HFF-Myc (cell line): ENCODE results near the gene RIPK4.
"Not testable (repeated sequence)": the region's sequence is repeated elsewhere in the genome, so short reads cannot be mapped to it uniquely, and the experiment has no call there.

Experiments used
- DNase-seq: peaks from one replicate; pipeline ENCODE4 v3.0.0-alpha.2; 2011; ENCODE audit warnings: low read depth; ENCODE audit errors: extremely low read depth
- H3K4me3 ChIP-seq: replicated peaks from 2 replicates; pipeline ENCODE4 v1.5.1; 2011; ENCODE audit warnings: low read depth, mild to moderate bottlenecking, control low read depth, low read length
- CTCF ChIP-seq: IDR thresholded peaks from 2 replicates; pipeline ENCODE4 v1.5.1; 2012; ENCODE audit warnings: mild to moderate bottlenecking, low read depth, low read length, control low read depth; ENCODE audit errors: missing control alignments

Gene RIPK4

GRCh38 chr21:41796476-41797080 is 29.7 kb upstream of the RIPK4 start:
- DNase-seq = no peak
- no peak overlapping the region for H3K4me3 ChIP-seq
- TF ChIP-seq CTCF = no peak

DNA sequence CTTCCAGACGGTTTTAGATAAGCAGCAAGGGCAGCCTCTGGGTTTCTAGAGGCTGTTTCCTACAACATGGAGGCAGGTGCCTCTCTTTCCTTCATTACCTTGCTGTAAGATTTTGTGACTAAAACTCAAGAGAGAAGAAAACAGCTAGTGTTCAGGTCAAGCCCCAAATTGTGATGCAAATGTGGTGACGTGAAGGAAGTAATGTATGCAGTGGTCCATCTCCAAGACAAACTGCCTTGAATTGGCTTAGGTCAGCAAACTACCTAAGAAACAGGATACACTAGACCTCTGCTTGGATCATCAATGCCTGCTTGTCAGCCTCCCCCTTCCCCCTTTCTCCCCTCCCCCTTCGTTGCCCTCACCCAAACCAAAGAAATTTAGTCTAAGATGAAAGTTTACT is 28.9 kb upstream of the RIPK4 start:
- TF ChIP-seq CTCF = no peak
- no peak for DNase-seq

DNA sequence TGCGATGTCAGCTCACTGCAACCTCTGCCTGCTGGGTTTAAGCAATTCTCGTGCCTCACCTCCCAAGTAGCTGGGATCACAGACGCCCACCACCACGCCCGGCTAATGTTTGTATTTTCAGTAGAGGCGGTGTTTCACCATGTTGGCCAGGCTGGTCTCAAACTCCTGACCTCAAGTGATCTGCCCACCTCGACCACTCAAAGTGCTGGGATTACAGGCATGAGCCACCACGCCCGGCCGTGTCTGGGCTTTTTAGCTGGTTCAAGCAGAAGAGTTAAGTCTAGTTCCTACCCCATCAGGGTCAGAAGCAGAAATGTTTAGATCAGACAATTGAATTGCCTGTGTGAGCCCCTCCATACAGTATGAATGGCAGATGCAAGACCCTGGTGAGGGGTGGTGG is 27.7 kb upstream of the RIPK4 start:
- TF ChIP-seq CTCF = no peak
- DNase-seq = no peak
- H3K4me3 ChIP-seq = no peak overlapping the region

More for the DNA sequence above, 28.9 kb upstream of the RIPK4 start:
- no peak overlapping the region for H3K4me3 ChIP-seq

DNA sequence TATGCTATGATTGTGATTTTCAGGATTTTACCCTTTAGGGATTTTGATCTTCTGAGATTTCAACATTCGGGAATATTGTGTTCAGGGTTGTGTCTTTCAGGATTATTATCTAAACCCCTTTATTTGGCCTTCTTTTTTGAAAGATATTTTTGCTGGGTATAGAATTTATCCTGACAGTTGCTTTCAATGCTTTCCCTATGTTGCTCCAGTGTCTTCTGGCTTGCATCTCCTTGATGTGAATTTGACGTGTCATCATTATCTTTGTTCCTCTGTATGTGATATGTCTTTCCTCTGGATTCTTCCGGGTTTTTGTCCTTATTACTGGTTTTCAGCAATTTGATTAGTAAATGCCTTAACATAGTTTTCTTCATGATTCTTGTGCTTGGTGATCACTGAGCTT is 25.9 kb upstream of the RIPK4 start:
- TF ChIP-seq CTCF = no peak
- no peak for DNase-seq

GRCh38 chr21:41786509-41786987 is 19.7 kb upstream of the RIPK4 start:
- TF ChIP-seq CTCF = no peak
- peak; percentile 54 for DNase-seq
- no peak overlapping the region for H3K4me3 ChIP-seq

More for the DNA sequence above, 25.9 kb upstream of the RIPK4 start:
- no peak overlapping the region for H3K4me3 ChIP-seq

DNA sequence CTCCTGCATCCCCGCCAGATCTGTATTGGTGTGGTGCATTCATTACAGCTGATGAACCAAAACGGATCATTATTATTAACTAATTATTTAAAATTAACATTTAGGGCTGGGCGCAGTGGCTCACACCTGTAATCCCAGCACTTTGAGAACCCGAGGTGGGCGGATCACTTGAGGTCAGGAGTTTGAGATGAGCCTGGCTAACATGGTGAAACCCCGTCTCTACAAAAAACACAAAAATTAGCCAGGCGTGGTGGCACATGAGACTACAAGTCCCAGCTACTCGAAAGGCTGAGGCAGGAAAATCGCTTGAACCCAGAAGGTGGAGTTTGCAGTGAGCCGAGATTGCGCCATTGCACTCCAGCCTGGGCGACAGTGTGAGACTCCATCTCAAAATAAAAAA is 18.4 kb upstream of the RIPK4 start:
- not testable (repeated sequence) for DNase-seq

GRCh38 chr21:41784456-41785102 is 17.7 kb upstream of the RIPK4 start:
- no peak overlapping the region for H3K4me3 ChIP-seq
- DNase-seq = no peak
- no peak for TF ChIP-seq CTCF

More for the DNA sequence above, 18.4 kb upstream of the RIPK4 start:
- not testable (repeated sequence) for H3K4me3 ChIP-seq
